Stimulated activated CD8-positive, alpha-beta memory T cell treated with anti-CD3 and anti-CD28 coated beads, Interleukin-7, amount 100 ng/mL, for 24 hours (primary cell): ENCODE measurements around the gene PSMA6.
"Not testable (repeated sequence)": the region's sequence is repeated elsewhere in the genome, so short reads cannot be mapped to it uniquely, and the experiment has no call there.

Experiments
- DNase-seq: peaks from one replicate; pipeline ENCODE4 v3.0.0-alpha.2; 2020; ENCODE audit warnings: low read depth

PSMA6 gene

DNA sequence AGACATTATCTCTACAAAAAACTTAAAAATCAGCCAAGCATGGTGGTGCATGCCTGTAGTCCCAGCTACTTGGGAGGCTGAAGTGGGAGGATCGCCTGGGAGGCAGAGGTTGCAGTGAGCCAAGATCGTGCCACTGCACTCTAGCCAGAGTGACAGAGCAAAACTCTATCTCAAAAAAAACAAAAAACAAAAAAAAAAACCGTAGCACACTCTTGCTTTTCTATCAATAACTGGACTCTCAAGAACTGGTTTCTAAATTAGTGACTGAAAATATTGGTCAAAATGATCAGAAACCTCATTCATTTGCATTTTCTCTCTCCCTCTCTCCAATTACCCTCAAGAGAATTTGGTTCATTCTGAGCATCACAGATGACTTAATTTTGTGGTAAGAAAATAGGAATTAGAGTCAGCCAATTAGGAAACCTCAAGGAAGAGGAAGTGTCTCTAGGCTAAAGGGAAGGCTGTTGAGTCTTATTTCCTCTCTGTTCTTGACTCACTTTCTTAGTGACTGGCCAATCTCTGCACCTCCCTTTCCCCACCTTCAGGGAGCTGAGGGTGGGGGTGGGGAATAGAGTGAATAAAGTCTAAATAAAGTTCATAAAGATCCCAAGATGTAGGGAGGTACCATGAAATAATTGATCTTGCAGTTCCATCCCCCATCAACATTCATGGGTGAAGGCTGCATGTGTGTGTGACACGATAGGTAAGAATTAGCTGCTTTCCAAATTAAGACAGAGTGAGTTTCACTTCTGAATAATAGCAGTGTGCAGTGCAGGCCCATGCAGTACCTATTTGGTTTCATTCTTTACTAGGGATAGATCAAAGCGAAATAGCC, 6.8 kb upstream of the PSMA6 start:
- DNase-seq, result no peak

DNA sequence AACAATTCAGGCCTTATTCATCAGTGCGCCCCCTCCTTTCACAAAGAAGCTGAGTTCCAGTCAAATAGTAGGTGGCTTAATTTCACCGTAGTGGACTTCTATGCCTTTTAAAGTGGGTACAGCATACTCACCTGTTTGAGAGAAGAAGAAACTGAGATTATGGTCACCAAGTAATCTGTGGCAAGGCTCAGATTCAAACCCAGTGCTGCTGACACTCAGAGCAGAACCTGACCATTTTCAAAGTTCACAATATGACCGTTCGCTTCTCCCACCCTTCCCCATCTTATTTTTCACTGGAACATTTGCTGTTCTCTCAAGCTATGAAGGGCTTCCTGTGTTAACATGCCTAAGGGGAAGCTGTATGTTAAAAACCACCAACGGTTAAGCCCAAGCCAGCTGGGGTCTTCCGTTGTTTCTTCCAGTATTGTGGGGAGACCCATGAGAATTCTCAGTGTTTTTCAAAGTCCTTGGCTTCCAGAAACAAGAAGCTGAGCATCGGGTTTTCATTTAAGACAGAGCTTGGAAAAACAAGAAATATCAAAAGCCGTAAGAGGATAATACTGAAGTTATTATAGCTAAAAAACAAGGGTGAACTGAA, 6.1 kb upstream of the PSMA6 start:
- DNase-seq, result no peak

DNA sequence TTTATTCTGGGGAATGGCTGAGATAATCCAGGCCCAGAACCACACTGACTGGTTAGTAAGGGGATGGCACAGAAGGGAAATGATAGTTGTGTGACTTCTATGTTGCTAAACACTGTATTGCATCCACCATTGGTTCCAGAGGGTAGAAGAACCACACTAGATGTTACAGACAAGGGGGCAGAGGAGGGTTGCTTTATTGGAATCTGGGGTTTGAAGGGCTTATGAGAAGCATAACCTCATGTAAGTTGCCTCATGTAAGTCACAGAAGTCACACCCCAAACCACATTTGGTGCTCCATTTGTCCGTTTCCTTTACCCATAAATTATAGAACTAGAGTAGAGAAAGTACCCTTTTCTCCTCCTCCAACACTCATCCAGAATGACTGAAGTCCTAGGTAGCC, 5.5 kb upstream of the PSMA6 start:
- no peak for DNase-seq

DNA sequence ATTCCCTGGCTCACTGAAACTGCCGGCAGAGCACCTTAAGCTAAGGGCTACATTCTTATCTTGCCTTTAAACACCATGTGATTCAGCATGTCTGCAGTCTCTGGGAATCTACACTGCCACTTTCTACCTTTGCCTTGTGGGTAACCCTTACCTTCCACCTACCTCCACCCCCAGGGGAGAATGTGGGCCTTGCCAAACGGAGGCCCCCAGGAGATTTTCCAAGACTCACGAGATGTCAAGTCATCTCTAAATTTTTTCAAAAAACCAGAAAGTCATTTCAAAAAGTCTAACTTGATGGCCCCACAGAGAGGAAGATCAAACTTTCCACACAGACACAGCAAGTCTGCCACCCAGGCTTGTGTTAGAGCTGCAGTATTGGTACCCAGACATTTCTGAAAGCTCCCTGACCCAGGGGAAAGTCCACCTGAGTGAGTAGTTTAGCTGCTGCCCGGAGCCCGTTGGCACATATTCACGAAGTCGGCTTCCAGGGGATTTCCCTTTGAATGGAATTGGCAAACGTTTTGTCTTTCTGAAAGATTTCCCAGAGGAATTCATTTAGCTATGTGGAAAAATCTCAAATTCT, 4.7 kb upstream of the PSMA6 start:
- DNase-seq, result no peak

DNA sequence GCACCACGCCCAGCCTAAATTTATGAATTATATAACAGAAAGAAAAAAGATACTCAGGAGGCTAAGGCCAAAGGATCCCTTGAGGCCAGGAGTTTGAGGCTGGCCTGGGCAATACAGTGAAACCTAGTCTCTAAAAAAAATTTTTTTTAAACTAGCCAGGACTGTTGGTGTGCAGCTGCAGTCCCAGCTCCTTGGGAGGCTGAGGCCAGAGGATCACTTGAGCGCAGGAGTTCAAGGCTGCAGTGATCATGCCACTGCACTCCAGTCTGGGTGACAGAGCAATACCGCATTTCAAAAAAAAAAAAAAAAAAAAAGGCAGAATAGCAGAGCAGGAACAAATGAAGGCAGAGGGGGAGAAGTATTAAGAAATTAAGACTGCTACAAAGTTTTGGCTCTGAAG, 2.6 kb upstream of the PSMA6 start:
- no peak for DNase-seq

DNA sequence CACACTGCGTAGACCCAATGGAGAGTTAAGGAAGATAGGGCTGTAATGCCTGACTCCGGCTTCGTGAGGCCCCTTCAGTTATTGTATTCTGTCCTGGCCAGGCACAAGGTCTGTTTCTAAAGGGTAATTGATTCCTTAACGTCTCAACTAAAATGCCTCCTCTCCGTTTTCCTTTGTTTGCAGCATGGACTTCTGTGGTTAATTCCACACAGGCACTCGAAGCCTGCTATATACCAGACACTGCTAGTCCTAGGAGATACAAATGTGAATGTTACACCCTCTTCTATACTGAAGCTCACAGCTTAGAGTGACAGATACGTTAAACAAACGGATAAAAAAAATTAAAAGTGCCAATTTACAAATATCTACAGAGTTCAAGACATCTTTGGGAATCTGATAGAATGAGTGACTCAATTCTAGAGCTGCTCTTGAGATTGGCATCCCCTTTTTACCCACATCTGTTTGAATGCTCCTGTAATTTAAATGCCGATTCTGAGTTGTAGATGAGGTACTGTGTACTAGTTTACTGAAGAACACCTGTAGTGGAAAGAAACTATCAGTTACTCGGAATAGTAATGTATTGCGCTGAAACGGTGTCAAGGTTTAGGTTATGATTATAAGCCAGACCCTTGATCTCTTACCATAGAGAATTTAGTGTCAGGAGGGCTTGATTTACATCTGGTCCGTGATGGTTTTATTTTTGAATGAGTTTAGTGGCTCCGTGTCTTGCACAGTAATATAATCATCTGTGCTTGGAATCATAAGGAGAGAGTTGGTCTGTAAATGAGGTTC, 784 bp downstream of the PSMA6 start:
- DNase-seq, result no peak

DNA sequence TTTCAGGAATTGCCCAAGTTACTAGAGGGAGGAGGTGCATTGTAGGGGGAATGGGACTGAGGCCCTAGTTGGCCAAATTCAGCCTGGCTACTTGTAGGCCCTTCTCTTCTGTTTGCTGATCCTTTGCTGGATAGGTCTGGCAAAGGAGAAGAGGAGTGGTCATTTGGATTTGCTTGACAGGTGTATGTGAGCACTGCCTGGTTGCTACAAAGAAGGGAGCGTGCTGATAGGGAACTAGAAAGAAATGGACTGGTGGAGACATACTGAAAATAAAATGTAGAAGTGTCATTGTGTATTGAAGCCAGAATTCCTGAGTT, 3.6 kb downstream of the PSMA6 start:
- no peak for DNase-seq

DNA sequence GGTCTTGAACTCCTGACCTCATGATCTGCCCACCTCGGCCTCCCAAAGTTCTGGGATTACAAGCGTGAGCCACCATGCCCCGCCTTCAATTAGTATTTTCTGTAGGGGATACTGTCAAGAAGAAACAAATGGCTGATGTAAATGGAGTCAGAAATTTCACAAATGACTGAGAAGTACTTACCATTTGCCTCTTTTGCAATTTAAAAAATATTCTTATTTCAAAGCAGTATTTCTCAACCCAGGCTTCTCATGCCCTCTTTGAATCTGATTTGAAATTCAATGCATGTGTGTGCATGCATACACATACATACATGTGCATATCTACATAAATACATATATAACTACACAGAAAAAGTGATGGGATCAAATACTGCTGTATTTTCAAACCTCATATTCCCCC, 4.4 kb downstream of the PSMA6 start:
- DNase-seq, result no peak

DNA sequence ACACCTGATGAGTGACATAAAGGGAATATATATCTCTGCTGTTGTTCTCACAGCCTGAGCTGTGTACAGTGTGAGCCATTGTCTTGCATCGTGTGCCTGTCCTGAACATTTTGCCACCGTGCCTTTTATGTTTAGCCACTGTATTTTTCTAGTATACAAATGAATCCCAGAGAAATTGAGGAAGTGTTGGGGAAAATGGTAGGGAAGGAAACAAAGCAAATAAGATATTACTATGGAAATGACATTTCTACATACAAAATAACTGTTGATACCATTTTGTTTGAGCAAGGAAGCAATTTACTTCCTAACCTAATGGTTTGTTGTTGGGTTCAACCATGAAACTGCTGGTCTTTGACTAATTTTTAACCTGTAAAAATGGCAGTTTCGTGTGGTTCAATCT, 5.5 kb downstream of the PSMA6 start:
- no peak for DNase-seq

DNA sequence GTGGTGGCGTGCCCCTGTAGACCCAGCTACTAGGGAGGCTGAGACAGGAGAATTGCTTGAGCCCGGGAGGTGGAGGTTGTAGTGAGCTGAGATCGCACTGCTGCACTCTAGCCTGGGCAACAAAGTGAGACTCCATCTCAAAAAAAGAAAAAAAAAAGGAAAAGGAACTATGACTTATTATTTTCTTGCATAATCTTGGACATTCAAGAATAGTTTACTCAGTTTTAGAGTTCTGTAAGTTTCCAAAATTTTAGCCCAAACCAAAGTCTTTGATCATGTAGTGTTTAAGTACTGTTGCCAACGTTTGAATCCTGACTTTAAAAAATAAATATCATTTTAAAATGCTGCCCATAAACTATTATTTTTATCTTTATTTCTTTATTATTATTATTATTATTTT, 6.2 kb downstream of the PSMA6 start:
- no peak for DNase-seq

DNA sequence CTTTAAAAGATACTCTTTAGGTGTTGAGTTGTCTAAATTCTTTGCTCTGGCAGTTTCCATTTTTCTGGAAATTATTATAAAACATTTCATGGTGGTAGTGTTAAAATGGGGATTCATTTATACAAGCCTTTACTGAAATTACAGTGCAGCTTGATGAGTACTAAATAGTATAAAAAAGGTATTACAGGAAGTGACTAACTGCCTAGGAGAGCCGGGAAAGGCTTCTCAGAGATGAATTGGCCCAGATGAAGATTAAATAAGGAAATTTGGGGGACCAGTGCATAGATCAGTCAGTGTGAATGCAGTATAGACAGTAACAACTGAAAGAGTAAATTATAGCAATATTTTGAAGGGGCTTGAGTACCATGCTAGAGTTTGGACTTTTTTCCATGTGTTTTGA, 7.5 kb downstream of the PSMA6 start:
- DNase-seq, result no peak

DNA sequence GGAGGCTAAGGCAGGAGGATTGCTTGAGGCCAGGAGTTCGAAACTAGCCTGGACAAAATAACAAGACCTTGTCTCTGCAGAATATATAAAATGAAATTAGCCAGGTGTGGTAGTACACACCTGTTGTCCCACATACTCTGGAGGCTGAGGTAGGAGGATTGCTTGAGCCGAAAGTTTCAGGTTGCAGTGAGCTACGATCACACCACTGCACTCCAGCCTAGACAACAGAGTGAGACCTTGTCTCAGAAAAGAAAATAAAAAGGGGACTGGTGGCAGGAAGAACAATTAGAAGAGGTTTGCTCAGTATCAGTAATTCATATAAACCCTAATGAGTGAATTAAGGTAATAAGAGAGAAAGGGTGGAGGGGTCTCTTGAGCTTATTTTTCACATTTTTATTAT, 8.0 kb downstream of the PSMA6 start:
- DNase-seq, result no peak

DNA sequence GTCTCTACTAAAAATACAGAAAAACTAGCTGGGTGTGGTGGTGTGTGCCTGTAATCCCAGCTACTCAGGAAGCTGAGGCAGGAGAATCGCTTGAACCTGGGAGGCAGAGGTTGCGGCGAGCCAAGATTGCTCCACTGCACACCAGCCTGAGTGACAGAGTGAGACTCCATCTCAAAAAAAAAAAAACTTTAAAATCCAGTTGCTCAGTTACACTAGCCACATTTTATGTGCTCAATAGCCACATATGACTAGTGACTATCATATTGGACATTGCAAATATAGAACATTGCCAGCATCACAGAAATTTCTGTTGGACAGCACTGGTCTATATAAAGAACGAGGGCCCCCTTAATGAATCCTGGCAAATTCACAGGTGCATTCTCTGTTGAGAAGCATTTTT, 9.2 kb downstream of the PSMA6 start:
- DNase-seq, result not testable (repeated sequence)

DNA sequence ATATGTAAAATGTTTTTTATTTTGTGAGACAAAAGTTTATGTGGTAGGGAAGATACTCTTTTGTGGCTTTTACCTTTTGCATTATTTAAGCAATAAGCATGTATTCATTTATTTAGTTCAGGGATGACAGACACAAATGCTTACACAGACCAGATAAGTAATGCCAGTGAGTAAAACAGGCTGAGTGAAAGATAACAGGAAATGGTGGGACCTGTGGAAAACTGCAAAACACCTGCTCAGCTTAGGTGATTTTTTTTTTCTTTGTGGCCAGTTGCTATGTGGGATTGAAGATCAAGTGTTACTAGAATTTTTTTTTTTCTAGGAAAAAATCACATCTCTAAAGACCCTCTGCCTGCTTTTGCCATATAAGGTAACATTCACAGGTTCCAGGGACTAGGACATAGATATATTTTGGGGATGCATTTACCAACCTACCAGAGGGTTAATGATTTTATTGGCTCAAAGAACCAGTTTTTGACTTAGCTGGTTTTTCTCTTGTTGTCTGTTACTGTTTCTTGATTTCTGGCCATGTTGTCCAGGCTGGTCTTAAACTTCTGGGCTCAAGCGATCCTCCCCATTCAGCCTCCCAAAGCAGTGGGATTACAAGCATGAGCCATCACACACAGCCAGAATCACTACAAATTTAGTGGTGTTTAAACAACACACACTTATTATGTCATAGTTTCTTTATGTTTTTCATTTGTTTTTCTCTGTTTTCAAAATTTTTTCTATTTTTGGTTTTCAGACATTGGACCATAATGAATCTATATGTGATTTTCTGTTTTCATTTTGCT, 9.8 kb downstream of the PSMA6 start:
- DNase-seq, result no peak

DNA sequence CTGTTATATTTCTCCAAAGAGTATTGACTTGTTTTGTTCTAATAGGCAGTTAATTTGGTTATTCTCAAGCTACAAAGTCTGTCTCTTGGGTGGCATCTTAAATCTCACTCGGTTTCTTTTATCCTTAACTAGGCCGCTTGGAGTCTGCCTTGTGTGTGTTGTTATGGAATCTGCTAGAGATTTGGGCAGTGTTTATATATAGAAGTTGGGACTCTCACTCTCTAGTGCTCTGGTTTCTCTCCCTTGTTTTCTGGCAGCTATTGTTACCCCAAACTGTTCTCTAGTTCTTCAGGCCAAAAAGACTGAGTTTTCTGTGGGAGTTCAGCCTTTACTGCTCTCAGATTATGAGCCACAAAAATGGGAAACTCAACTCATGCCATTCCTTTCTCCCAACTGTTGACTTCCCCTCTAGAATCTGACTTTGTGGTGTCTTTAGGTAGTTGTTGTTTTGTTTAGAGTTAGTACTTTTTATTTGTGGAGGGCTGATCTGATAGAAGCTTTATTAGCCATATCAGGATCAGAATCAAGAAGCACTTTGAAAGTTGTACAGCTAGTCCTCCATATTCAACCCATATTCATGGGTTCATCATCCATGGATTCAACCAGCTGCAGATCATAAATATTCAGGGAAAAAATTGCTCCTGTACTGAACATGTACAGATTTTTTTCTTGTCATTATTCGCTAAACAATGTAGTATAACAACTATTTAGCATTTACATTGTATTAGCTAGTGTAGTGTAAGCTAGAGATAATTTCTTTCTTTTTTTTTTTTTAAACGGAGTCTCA, 11.2 kb downstream of the PSMA6 start:
- no peak for DNase-seq

DNA sequence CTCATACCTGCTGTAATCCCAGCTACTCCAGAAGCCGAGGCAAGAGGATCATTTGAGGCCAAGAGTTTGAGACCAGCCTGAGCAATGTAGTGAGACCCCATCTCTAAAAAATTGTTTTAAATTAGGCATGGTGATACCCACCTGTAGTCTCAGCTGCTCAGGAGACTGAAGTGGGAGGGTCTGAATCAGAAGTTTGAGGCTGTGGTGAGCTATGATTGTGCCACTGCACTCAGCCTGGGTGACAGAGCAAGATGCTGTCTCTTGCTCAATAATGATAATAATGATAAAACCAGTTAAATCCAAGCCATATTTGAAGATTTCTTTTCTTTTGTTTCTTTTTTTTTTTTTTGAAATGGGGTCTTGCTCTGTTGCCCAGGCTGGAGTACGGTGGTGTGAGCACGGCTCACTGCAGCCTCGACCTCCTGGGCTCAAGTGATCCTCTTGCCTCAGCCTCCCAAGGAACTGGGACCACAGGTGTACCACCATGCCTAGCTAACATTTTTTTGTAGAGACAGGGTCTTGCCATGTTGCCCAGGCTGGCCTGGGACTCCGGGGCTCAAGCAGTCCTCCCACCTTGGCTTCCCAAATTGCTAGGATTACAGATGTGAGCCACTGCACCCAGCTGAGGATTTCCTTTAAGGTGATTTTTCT, 12.8 kb downstream of the PSMA6 start:
- DNase-seq, result no peak

DNA sequence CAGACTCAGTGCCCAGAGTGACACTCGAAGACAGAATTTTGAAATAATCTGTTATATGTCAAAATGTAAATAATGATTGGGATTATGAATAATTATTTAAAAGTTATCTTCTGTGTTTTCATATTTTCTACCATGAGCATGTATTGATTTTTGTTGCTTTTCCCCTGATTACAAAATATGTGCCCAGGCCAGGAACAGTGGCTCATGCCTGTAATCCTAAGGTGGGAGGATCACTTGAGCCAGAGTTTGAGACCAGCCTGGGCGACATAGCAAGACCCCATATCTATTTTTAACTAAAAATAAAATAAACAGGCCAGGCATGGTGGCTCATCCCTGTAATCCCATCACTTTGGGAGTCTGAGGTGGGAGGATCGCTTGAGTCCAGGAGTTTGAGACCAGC, 13.5 kb downstream of the PSMA6 start:
- DNase-seq, result no peak

DNA sequence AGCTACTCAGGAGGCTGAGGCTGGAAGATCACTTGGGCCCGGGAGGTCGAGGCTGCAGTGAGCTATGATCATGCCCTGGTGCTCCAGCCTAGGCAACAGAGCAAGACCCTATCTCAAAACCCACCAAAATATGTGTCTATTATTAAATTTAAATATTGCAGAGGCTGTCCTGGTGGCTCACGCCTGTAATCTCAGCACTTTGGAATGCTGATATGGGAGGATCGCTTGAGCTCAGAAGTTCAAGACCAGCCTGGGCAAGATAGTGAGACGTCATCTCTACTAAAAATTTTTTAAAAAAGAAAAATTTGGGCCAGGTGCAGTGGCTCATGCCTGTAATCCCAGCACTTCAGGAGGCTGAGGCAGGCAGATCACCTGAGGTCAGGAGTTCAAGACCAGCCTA, 13.9 kb downstream of the PSMA6 start:
- DNase-seq, result no peak

DNA sequence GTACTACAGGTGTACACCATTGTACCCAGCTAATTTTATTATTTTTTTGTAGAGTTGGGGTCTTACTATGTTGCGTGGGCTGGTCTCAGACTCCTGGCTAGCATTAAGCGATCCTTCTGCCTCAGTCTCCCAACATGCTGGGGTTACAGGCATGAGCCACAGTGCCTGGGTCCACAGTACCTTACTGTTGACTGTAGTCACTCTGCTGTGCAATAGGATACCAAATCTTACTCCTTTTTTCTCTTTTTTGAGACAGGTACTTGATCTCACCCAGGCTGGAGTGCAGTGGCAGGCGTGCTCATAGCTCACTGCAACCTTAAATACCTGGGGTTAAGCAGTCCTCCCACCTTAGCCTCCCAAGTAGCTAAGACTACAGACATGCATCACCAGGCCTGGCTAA, 25.6 kb downstream of the PSMA6 start:
- DNase-seq, result no peak

DNA sequence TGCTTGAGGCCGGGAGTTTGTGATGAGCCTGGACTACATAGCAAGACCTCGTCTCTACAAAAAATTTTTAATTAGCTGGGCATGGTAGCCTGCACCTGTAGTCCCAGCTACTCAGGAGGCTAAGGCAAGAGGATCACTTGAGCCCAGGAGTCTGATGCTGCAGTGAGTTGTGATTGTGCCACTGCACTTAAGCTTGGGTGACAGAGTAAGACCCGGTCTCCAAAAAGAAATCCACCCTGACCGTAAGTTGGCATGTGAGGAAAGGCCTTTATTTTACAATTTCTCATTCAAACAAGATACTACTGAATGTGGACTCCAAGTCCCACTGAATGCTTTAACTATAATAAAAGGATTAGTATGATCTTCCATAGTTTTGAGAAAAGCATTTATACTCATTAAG, 27.3 kb downstream of the PSMA6 start:
- no peak for DNase-seq

DNA sequence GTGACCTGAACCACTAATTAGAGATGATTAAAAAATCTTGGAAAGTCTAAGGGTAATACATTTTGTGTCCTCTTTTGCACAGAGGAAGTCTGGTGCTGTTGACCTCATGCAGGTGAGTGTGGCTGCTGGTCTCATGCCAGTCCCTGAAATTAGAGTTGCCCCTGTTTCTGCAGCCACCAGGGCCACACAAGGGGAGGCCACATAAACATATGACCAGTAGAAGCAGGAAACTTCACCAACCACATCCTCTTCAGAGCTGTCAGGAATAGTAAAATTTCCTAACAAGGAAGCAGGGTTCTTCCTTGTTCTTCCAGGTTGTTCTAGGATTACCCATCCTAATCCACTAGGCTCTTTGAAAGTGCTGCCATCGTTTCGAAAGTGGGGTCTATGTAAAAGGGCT, 28.3 kb downstream of the PSMA6 start:
- DNase-seq, result no peak
